Transverse colon (tissue), 4 donors: ENCODE results near the gene TNK2. TPM values are rescaled to one million over a fixed set of nuclear protein-coding genes. Genes with fewer than 3 reads are reported as not detected.
A peak's percentile ranks its signal among the peaks of the same experiment; 100 is the strongest.

ENCODE experiments used
- DNase-seq: peaks from one replicate; pipeline ENCODE4 v3.0.0-alpha.2; 2019
- H3K27ac ChIP-seq, 4 donors: fragments of 200-600 bp; sonication (generic); 2 replicates each; pipeline ENCODE4 v1.5.1; 2016 to 2018; ENCODE audit warnings: inconsistent platforms in 4 of 4
- H3K27me3 ChIP-seq: fragments of 200-600 bp; sonication (generic); 2 replicates; pipeline ENCODE4 v1.5.1; 2017; ENCODE audit warnings: inconsistent platforms
- H3K36me3 ChIP-seq, 4 donors: fragments of 200-600 bp; sonication (generic); 2 replicates each; pipeline ENCODE4 v1.5.1; 2017 to 2019; ENCODE audit warnings: inconsistent platforms in 4 of 4
- H3K4me1 ChIP-seq, 4 donors: fragments of 200-600 bp; sonication (generic); 2 replicates each; pipeline ENCODE4 v1.5.1; 2017 to 2020; ENCODE audit warnings: inconsistent platforms in 4 of 4
- H3K4me3 ChIP-seq, 4 donors: fragments of 200-600 bp; sonication (generic); 1 replicate in 1 of 4; 2 replicates in 3 of 4; pipeline versions ENCODE4 v1.5.1 to v1.6.1; 2017 to 2019; ENCODE audit warnings: inconsistent platforms in 4 of 4
- H3K9me3 ChIP-seq, 2 donors: fragments of 200-600 bp; sonication (generic); 2 replicates each; pipeline ENCODE4 v1.5.1; 2017 to 2019; ENCODE audit warnings: inconsistent platforms in 2 of 2
- EP300 ChIP-seq: sonication (generic); formaldehyde crosslinking; IDR thresholded peaks from one replicate; pipeline ENCODE4 v1.6.1; 2017; ENCODE audit warnings: antibody characterized with exemption, low read depth
- POLR2A ChIP-seq: fragments of 450-650 bp; IDR thresholded peaks from one replicate; pipeline ENCODE4 v1.6.1; 2016; ENCODE audit warnings: antibody characterized with exemption, mild to moderate bottlenecking, moderate library complexity
- POLR2AphosphoS5 ChIP-seq, 3 donors: sonication (generic); formaldehyde crosslinking; IDR thresholded peaks; one replicate each; pipeline ENCODE4 v1.6.1; 2016; ENCODE audit warnings: antibody characterized with exemption in 3 of 3
- WGBS, 2 donors: methylation state at CpG; one replicate each; pipeline ENCODE4 v1.1.5; 2018; ENCODE audit warnings: low coverage in 1 of 2; 5-methylcytosine and 5-hydroxymethylcytosine counted together
- in situ Hi-C, 4 donors: fragments of 200-750 bp; cut with MboI; loops; one replicate each; pipeline versions ENCODE4 v1.15.0 to v1.15.1; 2017; ENCODE audit warnings: low sequenced_read_pairs in 3 of 4, low pct_ligation_motif_present in 1 of 4, low pct_unique_long_range_greater_than_20kb in 1 of 4
- intact Hi-C: fragments of 100-400 bp; cut with DNase I; formaldehyde crosslinking; loops from one replicate; pipeline ENCODE4 v1.15.1; 2023; ENCODE audit warnings: low total_unique reads
- total RNA-seq, 4 donors: library from RNA; depleted of rRNA; stranded (reverse); fragments of >200 nt; gene quantifications; one replicate each; pipeline ENCODE4 v1.1.0, GENCODE V29; 2016
- TF ChIP-seq, protein P1 (sequence below), 5 experiments: fragments of 200-600 bp in 3 of 5; fragments of 450-650 bp in 2 of 5; sonication (generic) in 3 of 5; IDR thresholded peaks; 1 replicate in 2 of 5; 2 replicates in 3 of 5; pipeline ENCODE4 v1.5.1; 2016 to 2017; ENCODE audit warnings: antibody characterized with exemption in 5 of 5, inconsistent platforms in 3 of 5, mild to moderate bottlenecking in 2 of 5, moderate library complexity in 1 of 5

Gene TNK2
- total RNA-seq, 4 donors from 2014 or later: 19.1 to 74.1 (median 21.3) TPM

GRCh38 chr3:195887670-195888069 is 20.7 kb downstream of the TNK2 start:
- Histone ChIP-seq H3K36me3 (no peaks in the 10 kb centered on the region), H3K4me1 (peaks cover 4 to 26% (median 9%) of the 10 kb centered on the region in 4 donors), H3K4me3 (no peak overlapping the region), H3K27ac (no peak overlapping the region), H3K27me3 (no peaks in the 10 kb centered on the region), H3K9me3 (no peaks in the 10 kb centered on the region)
- 92 to 100% methylated on average over 2 to 36 of the region's 36 CpGs for WGBS, 2 donors
- TF ChIP-seq, protein P1, sequence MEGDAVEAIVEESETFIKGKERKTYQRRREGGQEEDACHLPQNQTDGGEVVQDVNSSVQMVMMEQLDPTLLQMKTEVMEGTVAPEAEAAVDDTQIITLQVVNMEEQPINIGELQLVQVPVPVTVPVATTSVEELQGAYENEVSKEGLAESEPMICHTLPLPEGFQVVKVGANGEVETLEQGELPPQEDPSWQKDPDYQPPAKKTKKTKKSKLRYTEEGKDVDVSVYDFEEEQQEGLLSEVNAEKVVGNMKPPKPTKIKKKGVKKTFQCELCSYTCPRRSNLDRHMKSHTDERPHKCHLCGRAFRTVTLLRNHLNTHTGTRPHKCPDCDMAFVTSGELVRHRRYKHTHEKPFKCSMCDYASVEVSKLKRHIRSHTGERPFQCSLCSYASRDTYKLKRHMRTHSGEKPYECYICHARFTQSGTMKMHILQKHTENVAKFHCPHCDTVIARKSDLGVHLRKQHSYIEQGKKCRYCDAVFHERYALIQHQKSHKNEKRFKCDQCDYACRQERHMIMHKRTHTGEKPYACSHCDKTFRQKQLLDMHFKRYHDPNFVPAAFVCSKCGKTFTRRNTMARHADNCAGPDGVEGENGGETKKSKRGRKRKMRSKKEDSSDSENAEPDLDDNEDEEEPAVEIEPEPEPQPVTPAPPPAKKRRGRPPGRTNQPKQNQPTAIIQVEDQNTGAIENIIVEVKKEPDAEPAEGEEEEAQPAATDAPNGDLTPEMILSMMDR (IDR thresholded peaks at IDR 0.05): no peak
- TF ChIP-seq POLR2AphosphoS5 (IDR thresholded peaks at IDR 0.05) (no peak), EP300 (no peak), POLR2A (no peak)
- intact Hi-C loops: no loop called here
- in situ Hi-C loops: no loop called here
- no peak for DNase-seq

DNA sequence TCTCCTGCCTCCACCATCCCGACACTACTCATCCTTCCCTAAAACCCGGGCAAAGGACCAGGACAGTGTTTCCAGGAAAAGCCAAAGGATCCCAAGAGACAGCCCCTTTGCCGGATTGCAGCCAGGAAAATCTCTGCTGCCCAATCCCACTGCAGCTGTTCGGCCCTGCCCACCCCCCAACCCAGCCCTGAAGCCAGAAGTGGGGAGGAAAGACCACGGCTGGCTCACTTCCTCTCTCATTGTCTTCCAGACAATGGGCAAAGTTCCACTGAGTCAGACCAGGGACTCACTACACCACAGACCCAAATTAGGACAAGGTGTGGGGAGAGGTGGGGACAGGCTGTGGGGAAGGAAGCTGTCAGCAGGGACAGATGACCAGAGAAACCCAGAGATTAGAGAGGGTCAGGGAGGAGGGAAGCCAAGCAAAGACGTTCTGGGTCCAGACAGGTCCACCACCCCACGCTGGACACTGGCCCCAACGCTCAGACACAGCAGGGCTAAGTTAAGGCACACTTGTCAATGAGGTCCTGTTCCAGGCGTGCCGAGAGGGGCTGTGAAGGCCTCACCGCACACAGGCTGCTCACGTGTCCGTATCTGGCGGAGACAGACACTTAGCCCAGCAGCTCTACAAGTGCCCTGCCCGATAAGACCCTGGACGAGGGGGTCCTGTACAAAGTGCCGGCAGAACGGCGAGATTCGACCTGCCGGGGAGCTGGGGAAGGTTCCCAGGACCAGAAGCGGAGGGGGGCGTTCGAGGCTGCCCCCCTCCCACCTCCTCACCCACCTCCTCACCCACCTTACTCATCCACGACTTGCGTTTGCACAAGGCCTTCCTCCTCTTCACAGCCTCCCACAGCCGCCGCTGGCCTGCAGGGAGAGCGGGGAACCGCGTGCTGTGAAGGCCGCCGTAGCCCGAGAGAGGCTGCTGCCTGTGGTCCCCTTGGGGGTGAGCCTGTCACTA is 21.9 kb downstream of the TNK2 start:
- Histone ChIP-seq H3K9me3 (no peaks in the 10 kb centered on the region), H3K27ac (peak overlapping the region in 1 of 4 donors; percentile 5), H3K27me3 (no peaks in the 10 kb centered on the region), H3K36me3 (no peaks in the 10 kb centered on the region), H3K4me1 (peaks cover 0 to 16% (median 9%) of the 10 kb centered on the region in 4 donors), H3K4me3 (no peak overlapping the region)
- intact Hi-C loops (no loop called here), in situ Hi-C loops (no loop called here)
- TF ChIP-seq POLR2A (no peak), EP300 (no peak), POLR2AphosphoS5 (IDR thresholded peaks at IDR 0.05) (no peak)
- TF ChIP-seq, protein P1 (IDR thresholded peaks at IDR 0.05): no peak
- no peak for DNase-seq
- WGBS, 2 donors: 80 to 88% methylated on average over 2 to 34 of the region's 34 CpGs

DNA sequence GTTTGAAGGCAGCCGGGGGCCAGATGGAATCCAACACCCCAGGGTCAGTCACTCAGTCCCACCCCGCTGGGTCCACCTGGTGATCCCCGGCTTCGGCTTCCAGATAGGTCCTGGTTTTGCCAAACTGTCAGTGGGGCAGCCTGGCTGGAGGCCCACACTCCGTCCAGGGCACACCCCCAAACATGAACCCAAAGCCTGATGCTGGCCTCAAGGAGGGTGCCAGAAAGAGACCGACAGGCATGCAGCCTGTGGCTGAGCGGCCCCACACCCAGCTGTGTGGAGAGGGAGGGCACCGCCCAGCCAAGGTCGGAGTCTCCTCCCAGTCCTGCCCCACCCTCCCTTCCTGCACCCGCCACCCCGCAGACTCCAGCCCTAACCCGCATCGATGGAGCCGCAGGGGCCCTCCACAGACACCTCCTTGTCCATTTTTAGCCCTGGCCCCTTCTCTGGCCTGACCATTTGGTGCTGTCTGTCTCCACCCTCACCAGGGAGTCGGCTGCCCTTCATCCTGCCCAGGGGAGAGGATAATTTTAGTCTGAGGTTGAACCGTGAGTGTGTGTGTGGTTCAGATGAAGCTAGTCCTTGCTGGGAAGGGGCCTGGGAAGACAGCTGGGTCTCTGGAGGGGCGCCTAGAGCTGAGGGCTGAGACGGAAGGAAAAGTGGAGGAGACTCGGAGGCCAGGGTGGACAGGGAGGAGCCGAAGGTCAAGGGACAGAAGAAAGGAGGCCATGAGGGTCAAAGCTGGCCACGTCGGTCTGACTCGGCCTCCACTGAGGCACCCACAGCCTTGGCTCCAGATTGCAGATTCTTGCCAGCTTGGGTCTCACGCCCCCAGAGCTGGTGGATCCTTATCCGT is 23.1 kb downstream of the TNK2 start:
- Histone ChIP-seq H3K27ac (peak overlapping the region in 2 of 4 donors; percentile 5 to 32), H3K27me3 (no peaks in the 10 kb centered on the region), H3K4me3 (no peak overlapping the region), H3K9me3 (no peaks in the 10 kb centered on the region), H3K36me3 (no peaks in the 10 kb centered on the region), H3K4me1 (peaks cover 0 to 14% (median 9%) of the 10 kb centered on the region in 4 donors)
- intact Hi-C loops (no loop called here), in situ Hi-C loops (no loop called here)
- 64% methylated on average over 21 of the region's 25 CpGs; no CpG with 5 or more reads in 1 of the 2 donors for WGBS, 2 donors
- peak; percentile 71 for DNase-seq
- TF ChIP-seq, protein P1 (IDR thresholded peaks at IDR 0.05): no peak
- TF ChIP-seq POLR2AphosphoS5 (IDR thresholded peaks at IDR 0.05): no peak
- TF ChIP-seq EP300: no peak
- no peak for TF ChIP-seq POLR2A

GRCh38 chr3:195884691-195885035 is 23.7 kb downstream of the TNK2 start:
- in situ Hi-C loops: no loop called here
- H3K4me1 ChIP-seq: peaks cover 0 to 14% (median 9%) of the 10 kb centered on the region in 4 donors
- no peaks in the 10 kb centered on the region for H3K36me3 ChIP-seq

More at GRCh38 chr3:195884691-195885035, 23.7 kb downstream of the TNK2 start:
- TF ChIP-seq, protein P1 (IDR thresholded peaks at IDR 0.05): no peak
- TF ChIP-seq POLR2AphosphoS5 (IDR thresholded peaks at IDR 0.05) (no peak), EP300 (no peak), POLR2A (no peak)
- 89 to 95% methylated on average over 4 to 14 of the region's 14 CpGs for WGBS, 2 donors
- peak overlapping the region in 1 of 4 donors; percentile 32 for H3K27ac ChIP-seq
- intact Hi-C loops: no loop called here
- no peaks in the 10 kb centered on the region for H3K9me3 ChIP-seq
- H3K4me3 ChIP-seq: no peak overlapping the region
- no peak for DNase-seq
- no peaks in the 10 kb centered on the region for H3K27me3 ChIP-seq
